Activated CD8-positive, alpha-beta memory T cell treated with anti-CD3 and anti-CD28 coated beads, Interleukin-2, amount 50 U/mL, for 1 hour (primary cell): ENCODE results near the gene PTPN13.

ENCODE experiments used
- DNase-seq: peaks from one replicate; pipeline ENCODE4 v3.0.0-alpha.2; 2020; ENCODE audit errors: extremely low read depth

PTPN13 gene

DNA sequence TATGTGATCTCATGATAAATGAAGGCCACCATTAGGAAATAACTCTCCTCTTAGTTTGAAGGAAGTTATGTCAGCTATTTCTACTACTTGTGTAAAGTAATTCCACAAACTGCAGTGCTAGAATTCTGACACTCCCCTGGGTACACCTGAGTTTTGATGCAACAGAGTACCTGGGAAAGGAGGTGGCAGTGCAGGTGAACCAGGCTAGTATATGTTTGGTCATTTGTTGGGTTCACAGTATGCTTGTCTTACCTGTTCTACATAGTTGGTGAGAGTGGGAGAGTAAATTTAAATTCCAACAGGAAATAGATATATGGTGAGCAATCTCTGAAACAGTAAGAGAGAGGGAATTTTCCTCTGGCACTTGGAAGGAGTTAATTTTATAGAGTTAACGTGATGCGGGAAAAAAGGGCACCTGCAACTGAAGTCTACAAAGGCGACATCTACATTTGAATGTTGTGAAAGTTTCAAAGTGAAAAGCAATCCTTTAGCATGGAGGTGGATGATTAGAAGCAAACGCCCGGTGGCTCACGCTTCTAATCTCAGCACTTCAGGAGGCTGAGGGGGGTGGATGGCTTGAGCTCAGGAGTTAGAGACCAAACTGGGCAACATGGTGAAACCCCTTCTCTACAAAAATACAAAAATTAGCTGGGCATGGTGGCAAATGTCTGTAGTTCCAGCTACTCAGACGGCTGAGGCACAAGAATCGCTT, 263.4 kb downstream of the PTPN13 start:
- no peak for DNase-seq
